GM21529 (cell line): ENCODE measurements around the gene OPN1MW3.
"Not testable (repeated sequence)": the region's sequence is repeated elsewhere in the genome, so short reads cannot be mapped to it uniquely, and the experiment has no call there.

Experiments
- ATAC-seq: cut with Tn5 transposase; IDR thresholded peaks from one replicate; pipeline ENCODE4 v1.9.1; 2021; ENCODE audit not compliant: unreplicated experiment

Gene OPN1MW3

DNA sequence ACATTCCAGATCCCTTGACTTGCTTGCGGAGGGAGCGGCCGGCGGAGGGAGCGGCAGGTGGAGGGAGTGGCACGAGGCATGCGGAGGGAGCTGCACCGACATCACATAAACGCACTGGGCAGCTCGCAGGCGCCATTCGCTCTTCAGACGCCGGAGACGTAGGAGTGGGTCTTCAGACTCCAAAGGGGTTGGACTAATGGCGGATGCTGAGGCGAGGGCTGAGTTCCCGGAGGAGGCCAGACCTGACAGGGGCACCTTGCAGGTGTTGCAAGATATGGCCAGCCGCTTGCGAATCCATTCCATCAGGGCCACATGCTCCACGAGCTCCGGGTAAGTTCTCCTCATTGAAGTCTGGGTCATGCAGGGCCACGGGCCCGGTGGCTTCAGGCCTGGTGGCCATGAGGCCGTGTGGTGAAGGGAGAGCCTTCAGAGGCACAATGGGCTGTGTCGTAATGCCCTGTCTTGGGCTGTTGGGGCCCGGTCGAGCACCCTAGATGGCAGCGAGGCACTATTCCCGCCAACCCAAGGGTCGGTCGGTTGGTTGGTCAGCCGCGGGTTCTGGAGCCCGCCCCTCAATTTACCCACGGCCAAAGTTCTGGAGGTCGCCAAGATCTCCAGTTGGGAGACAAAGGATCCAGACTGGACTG lies 38.4 kb downstream of the OPN1MW3 start, which contains the start of gene TKTL1:
TSS of gene TKTL1 (plus strand) at position 132 of the 647 bp plus-strand sequence. CDS start at position 197, 65 bp downstream.
- no peak for ATAC-seq

DNA sequence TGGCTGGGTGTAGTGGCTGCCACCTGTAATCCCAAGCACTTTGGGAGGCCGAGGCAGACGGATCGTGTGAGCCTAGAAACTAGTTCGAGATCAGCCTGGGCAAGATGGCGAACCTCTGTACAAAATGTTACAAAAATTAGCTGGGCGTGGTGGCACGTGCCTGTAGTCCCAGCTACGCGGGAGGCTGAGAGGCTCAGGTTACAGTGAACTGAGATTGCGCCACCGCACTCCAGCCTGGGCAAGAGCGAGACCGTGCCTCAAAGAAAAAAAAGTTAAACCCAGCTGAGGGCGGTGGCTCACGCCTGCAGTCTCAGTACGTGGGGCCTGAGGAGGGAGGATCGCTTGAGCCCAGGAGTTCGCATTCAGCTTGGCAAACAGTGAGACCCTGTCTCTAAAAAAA lies 39.3 kb downstream of the OPN1MW3 start:
- ATAC-seq: no peak

- ATAC-seq: peak; percentile 45
Measured at GRCh38 chrX:154298312-154298711, 40.9 kb downstream of the OPN1MW3 start.

- no peak for ATAC-seq
Measured at GRCh38 chrX:154300816-154301215, 43.4 kb downstream of the OPN1MW3 start.

- not testable (repeated sequence) for ATAC-seq
Measured at GRCh38 chrX:154302998-154303397, 45.6 kb downstream of the OPN1MW3 start.

DNA sequence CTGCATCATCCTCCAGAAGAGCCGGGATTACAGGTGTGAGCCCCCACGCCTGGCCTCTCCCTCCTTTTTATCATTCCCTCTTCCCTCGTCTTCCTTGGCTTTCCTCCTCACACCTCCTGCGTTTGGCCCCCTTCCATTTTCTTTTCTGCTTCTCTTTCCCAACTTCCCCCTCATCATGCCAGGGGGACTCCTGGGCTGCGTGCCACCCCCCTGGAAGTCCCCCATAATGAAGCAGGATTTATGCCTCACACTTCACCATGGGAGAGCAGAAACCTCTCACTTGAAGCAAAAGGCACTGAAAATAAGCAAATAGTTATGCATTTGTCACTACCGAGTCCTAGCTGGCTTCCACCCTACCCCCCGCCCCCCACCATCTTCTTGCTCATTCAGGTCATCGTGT lies 46.1 kb downstream of the OPN1MW3 start:
- ATAC-seq: no peak

GRCh38 chrX:154304846-154305245 lies 47.5 kb downstream of the OPN1MW3 start:
- no peak for ATAC-seq

- no peak for ATAC-seq
Measured at GRCh38 chrX:154305541-154306205, 48.3 kb downstream of the OPN1MW3 start.

DNA sequence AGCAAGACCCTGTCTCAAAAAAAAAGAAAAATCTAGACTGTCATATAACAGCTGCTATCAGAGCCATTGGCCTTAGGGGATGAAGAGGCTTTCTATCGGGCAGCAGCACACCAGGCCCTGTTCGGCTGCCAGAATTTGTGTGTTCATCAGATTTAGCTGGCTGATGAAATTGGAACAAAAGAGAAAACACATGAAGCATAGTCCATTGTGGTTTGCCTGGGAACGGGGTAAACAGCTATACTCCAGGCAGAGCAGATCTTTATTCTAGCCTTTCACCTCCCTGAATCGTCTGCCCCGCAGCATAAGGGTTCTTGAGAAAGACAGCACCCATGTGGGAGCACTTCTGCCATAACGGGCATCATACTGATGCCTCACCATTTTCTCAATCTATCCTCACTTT lies 49.8 kb downstream of the OPN1MW3 start:
- no peak for ATAC-seq

DNA sequence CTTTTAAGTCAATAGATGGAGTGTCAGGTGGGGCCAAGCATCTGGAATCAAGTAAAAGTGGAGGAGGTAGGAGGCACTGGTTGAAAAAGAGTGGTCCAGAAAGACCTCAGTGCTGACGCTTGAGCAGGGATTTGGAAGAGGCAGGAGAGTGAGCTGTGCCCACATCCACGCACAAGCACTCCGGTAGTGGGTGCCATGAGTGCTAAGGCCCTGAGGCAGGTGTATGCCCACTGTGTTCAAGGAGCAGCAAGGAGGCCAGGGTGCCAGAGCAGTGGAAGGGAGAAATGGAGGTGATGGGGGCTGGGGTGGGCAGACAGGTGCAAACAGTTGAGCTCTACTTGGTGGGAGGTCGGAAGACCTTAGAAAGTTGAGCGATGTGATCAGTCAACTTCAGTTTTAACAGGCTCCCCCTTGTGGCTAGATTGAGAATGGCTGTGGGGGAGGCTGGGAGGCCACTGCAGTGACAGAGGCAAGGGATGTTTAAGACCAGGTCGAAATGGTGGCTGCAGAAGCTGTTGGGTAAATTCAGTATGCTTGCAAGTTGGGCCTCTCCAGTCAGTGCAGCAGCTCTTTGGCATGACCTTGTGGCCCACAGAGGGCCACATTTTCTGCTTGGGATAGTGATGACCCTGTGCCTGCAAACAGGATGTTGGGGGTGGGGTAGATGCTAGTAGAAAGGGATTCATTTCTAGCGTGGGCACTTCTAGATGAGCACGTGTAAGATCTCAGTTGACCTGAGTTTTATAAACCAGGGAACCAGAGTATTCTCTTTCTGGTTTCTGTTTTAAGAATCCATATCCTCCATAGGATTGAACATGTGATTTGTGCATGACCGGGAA lies 50.9 kb downstream of the OPN1MW3 start:
- no peak for ATAC-seq

DNA sequence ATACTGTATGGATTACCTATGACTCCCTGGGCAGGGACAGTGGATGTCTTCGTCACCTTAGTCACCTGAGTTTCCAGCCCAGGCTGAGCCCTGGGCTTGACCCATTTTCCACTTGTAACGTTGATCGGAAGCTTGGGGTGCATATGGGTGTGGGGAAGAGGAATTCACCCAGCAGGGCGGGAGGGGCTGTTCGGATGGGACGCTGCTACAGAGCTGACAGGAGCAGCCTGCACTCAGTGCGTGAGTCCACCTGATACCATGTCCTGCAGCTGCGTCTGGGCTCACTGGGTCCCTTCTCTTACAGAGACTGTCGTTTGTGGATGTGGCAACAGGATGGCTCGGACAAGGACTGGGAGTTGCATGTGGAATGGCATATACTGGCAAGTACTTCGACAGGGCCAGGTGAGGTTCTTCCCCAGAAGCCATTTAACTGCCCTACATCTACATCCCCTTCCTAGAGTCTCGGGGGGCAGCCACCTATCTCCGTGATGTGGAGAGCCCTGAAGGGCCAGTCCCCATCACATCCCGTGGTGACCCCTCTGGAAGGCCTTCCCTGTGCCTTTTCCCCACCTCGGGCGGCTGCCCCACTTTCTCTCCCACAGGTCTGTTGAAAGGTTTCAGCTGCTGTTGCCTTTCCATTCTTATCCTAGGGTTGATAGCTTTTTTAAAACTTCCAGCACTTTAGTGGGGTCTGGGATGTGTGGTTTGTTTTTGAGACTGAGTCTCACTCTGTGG lies 51.8 kb downstream of the OPN1MW3 start:
- no peak for ATAC-seq

DNA sequence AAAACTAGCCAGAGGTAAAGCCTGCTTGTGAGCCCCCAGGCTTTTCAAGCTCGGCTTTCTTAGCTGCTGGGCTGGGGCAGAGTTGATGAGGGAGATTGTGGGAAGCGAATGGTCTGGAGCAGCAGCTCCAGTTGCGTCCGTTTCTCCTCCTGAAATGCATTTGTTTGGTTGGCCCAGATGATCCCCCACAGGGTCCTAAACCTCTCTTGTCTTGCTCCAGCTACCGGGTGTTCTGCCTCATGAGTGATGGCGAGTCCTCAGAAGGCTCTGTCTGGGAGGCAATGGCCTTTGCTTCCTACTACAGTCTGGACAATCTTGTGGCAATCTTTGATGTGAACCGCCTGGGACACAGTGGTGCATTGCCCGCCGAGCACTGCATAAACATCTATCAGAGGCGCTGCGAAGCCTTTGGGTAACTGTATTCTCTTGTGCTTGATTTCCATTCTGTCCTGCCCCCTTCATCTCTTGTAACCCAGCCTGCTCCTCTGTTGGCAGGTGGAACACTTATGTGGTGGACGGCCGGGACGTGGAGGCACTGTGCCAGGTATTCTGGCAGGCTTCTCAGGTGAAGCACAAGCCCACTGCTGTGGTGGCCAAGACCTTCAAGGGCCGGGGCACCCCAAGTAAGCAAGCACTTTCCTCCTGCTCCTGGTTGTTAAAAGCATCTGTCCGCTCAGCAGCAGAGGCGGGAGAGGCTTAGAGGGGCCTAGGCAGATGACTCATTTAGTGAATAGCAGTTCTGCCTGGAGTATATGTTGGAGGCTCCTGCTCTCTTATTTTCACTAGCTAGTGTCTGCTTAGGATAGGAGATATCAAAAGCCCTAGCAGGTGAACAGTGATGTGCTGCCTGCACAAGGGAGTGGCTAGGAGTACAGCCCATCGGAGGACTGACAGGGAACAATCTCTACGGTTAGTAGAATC lies 53.5 kb downstream of the OPN1MW3 start:
- ATAC-seq: no peak

DNA sequence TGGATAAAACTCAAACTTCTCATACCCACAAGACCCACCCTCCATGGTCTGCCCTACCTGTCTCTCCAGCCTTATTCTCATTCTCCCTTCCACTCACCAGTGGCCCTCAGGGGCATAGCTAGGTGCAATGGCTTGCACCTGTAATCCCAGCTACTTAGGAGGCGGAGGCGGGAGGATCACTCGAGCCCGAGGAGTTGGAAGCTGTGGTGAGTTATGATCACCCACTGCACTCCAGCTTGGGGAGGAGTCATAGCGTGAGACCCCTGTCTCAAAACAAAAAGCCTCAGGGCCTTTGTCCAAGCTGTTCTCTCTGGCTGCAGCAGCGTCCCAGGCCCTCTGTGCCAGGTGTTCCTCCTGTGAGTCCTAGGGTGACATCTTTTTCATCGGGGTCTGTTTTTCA lies 54.7 kb downstream of the OPN1MW3 start:
- no peak for ATAC-seq

- ATAC-seq: no peak
Measured at GRCh38 chrX:154313147-154313546, 55.8 kb downstream of the OPN1MW3 start.

GRCh38 chrX:154315416-154315815 lies 58.0 kb downstream of the OPN1MW3 start:
- no peak for ATAC-seq

DNA sequence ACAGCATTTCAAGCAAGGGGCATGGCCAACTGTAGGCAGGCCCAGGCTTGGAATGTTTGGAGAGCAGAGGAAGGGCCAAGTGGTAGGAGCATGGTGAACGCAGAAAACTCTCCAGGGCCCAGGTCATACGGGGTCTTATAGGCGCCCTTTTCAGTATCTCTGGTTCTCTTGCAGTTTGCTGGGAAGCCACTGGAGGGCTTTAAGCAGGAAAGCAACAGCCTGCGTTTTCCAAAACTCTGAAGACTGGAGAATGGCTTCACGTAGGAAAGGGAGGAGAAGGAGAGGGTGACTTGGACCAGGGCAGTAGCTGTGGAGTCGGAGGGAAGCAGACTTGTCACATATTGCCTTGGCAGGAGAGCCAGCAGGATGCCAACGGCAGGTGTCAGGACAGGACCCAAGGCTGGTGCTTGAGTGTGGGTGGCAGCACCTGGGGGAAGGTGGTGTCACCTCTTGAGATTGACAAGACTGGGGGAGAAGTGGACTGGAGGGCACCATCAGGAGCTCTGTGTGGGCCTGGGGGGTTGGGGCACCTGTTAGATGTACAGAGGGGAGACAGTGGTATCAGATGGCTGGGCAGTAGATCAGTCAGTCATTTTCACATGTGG lies 60.1 kb downstream of the OPN1MW3 start:
- ATAC-seq: no peak

DNA sequence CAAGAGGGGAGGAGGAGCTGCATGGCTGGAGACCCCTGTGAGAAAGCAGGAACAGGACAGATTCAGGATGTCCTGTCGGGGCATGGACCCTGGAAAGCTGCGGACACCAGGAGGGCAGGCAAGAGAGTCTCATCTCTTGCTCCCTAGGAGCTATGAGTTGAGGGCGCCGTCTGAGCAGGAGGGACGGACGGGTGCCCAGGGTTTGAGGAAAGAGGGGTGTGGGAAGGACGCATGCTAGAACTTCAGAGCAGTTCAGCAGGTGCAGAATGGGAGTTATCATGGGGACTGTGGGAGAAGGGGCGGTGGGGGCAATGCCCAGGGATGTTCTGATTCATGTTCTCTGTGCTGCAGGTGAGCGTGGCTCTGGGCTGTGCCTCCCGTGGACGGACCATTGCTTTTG lies 63.0 kb downstream of the OPN1MW3 start:
- no peak for ATAC-seq
